Mammary epithelial cell (primary cell): Measurements from ENCODE around the gene SOAT2.

Experiments
- EZH2 ChIP-seq: IDR thresholded peaks from 2 replicates; pipeline ENCODE4 v1.6.1; 2012; ENCODE audit warnings: low read length, inconsistent platforms, borderline replicate concordance
- TF ChIP-seq, protein P1 (sequence below), 2 donors: IDR thresholded peaks in 1 of 2; conservative IDR thresholded peaks in 1 of 2; 2 replicates each; pipeline ENCODE4 v1.5.1; 2011 to 2012; ENCODE audit warnings: inconsistent platforms in 2 of 2, low read length in 2 of 2, mild to moderate bottlenecking in 2 of 2, control low read depth in 1 of 2, low read depth in 1 of 2; ENCODE audit not compliant: insufficient read depth in 1 of 2; ENCODE audit errors: extremely low read depth in 1 of 2

DNA sequence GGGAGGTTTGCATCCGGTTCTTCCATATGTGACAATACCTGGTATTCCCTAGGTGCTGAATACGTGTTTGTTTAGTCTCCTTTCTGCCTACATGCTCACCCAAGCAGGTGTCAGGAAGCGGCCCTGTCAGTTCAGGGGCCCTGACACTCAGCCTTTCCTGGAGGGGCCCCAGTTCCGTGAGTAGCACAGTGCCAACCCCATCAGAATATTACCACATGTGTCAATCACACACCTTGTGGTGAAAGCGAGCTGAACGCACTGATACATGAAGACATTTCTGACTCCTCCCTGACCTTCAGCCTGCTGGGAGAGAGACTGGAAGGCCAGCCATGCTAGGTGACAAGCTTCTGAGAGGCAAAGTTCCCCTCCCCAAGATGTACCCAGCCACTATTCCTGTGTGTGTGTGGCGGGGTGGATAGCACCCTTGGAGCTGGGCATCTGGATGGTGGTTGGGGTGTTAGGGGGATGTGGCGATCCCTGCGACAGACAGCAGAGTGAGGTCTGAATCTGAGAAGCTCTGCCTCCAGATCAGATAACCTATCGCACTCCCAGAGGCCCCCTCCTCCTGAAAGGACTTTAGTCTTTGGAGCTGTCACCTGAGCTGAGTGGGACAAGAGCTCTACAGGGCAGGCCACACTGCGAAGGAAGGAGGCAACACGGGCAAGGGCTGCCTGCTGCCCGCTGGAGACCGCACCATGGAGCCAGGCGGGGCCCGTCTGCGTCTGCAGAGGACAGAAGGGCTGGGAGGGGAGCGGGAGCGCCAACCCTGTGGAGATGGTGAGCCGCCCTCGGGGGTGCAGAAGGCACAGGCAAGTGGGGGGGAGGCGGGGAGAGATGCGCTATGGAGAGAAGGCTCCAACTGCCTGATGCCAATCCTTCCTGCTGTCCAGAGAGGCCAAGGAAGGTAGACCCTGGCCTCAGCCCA is at the start of gene SOAT2:
- TF ChIP-seq, protein P1, sequence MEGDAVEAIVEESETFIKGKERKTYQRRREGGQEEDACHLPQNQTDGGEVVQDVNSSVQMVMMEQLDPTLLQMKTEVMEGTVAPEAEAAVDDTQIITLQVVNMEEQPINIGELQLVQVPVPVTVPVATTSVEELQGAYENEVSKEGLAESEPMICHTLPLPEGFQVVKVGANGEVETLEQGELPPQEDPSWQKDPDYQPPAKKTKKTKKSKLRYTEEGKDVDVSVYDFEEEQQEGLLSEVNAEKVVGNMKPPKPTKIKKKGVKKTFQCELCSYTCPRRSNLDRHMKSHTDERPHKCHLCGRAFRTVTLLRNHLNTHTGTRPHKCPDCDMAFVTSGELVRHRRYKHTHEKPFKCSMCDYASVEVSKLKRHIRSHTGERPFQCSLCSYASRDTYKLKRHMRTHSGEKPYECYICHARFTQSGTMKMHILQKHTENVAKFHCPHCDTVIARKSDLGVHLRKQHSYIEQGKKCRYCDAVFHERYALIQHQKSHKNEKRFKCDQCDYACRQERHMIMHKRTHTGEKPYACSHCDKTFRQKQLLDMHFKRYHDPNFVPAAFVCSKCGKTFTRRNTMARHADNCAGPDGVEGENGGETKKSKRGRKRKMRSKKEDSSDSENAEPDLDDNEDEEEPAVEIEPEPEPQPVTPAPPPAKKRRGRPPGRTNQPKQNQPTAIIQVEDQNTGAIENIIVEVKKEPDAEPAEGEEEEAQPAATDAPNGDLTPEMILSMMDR (conservative IDR thresholded peaks at IDR 0.05 in 1 of 2, IDR thresholded peaks at IDR 0.05 in 1 of 2; ENCODE audit: extremely low read depth in 1 of 2, insufficient read depth in 1 of 2, low read depth in 1 of 2, low read length in 2 of 2) = no peak
- no peak for TF ChIP-seq EZH2
